K562 (cell line): ENCODE data around the gene TMEM150C. TPM values are rescaled to one million over a fixed set of nuclear protein-coding genes. Genes with fewer than 3 reads are reported as not detected.

Source experiments
- CBX3 ChIP-seq, 2 experiments: IDR thresholded peaks; 1 replicate in 1 of 2; 2 replicates in 1 of 2; pipeline ENCODE4 v1.6.1; 2012; ENCODE audit warnings: inconsistent platforms in 2 of 2, low read length in 2 of 2, borderline replicate concordance in 1 of 2, control low read depth in 1 of 2
- ESRRB ChIP-seq: fragments of 250-450 bp; sonication (Bioruptor Pico); IDR thresholded peaks from 2 replicates; pipeline ENCODE4 v1.5.0; 2020; ENCODE audit warnings: mild to moderate bottlenecking, moderate library complexity, borderline replicate concordance
- HSF4 ChIP-seq: fragments of 250-450 bp; sonication (Bioruptor Pico); IDR thresholded peaks from 2 replicates; pipeline ENCODE4 v2.1.2; 2022; ENCODE audit warnings: mild to moderate bottlenecking, moderate library complexity, borderline replicate concordance
- KDM1A ChIP-seq, 2 experiments: fragments of 450-650 bp; IDR thresholded peaks; 2 replicates each; pipeline ENCODE4 v1.6.1; 2016; ENCODE audit warnings: mild to moderate bottlenecking in 2 of 2
- SPI1 ChIP-seq: IDR thresholded peaks from 2 replicates; pipeline ENCODE4 v1.6.1; 2011; ENCODE audit warnings: low read depth, low read length, control low read depth, borderline replicate concordance
- TRIM28 ChIP-seq: fragments of 450-650 bp; IDR thresholded peaks from 2 replicates; pipeline ENCODE4 v1.6.1; 2017
- WHSC1 ChIP-seq: IDR thresholded peaks from one replicate; pipeline ENCODE4 v1.6.1; 2012; ENCODE audit warnings: low read length, control low read depth, inconsistent platforms
- polyA plus RNA-seq, 8 experiments: library from polyadenylated mRNA; depleted of rRNA in 4 of 8; stranded (reverse) in 5 of 8; unstranded in 3 of 8; fragments of >200 nt; fragmentation: Nextera tagmentation in 2 of 8; fragmentation: Illumina TruSeq in 1 of 8; extraction: Ambion mirVana in 2 of 8; extraction: Trizol in 1 of 8; gene quantifications; 2 replicates each; pipeline versions ENCODE4 v1.2.1 to v1.2.3, GENCODE V29; 2011 to 2014; ENCODE audit warnings: inconsistent platforms in 1 of 8, missing spikeins in 1 of 8
- total RNA-seq, 7 experiments: library from RNA; depleted of rRNA in 6 of 7; stranded (reverse); fragments of >200 nt in 6 of 7; fragmentation: Illumina TruSeq in 2 of 7; extraction: Trizol in 2 of 7; gene quantifications; 2 replicates each; pipeline versions ENCODE4 v1.2.1 to v1.2.3, GENCODE V29; 2011 to 2021; ENCODE audit warnings: low replicate concordance in 1 of 7
- TF ChIP-seq, protein P1 (sequence below): fragments of 150-350 bp; IDR thresholded peaks from 2 replicates; pipeline ENCODE4 v1.6.1; 2014; ENCODE audit warnings: low read depth, mild to moderate bottlenecking, low read length, borderline replicate concordance
- TF ChIP-seq, protein P2 (sequence below): fragments of 250-450 bp; sonication (Bioruptor Pico); IDR thresholded peaks from 2 replicates; pipeline ENCODE4 v1.5.0; 2020; ENCODE audit warnings: mild to moderate bottlenecking, borderline replicate concordance
- TF ChIP-seq, protein P3 (sequence below): fragments of 450-650 bp; IDR thresholded peaks from 2 replicates; pipeline ENCODE4 v1.6.1; 2016; ENCODE audit warnings: low read depth, mild to moderate bottlenecking, moderate library complexity

TMEM150C gene
- total and polyA plus RNA-seq, 9 of the 15 experiments (the other 6 are each of a cell fraction or from before 2014, with no cell fraction given), result 0.07 TPM; not detected in 8

DNA sequence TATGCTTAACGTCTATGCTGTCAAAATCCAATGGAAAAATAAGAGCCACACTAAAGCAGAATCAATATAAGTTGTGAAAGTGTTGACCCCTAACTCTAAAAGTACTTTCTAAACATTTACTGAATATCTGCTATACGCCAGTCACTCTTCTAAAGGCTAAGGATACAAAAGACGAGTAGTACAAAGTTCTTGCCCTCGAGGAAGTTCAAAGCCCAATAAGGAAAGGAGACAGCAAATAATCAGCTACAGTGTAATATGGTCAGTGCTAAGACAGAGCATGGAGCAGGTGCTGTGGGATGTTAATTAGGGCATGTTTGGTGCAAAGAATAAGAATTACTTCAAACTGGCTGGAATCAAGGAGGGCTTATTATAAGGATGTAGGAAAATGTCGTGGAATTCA lies 31.6 kb upstream of the TMEM150C start (continued):
- TF ChIP-seq, protein P1, sequence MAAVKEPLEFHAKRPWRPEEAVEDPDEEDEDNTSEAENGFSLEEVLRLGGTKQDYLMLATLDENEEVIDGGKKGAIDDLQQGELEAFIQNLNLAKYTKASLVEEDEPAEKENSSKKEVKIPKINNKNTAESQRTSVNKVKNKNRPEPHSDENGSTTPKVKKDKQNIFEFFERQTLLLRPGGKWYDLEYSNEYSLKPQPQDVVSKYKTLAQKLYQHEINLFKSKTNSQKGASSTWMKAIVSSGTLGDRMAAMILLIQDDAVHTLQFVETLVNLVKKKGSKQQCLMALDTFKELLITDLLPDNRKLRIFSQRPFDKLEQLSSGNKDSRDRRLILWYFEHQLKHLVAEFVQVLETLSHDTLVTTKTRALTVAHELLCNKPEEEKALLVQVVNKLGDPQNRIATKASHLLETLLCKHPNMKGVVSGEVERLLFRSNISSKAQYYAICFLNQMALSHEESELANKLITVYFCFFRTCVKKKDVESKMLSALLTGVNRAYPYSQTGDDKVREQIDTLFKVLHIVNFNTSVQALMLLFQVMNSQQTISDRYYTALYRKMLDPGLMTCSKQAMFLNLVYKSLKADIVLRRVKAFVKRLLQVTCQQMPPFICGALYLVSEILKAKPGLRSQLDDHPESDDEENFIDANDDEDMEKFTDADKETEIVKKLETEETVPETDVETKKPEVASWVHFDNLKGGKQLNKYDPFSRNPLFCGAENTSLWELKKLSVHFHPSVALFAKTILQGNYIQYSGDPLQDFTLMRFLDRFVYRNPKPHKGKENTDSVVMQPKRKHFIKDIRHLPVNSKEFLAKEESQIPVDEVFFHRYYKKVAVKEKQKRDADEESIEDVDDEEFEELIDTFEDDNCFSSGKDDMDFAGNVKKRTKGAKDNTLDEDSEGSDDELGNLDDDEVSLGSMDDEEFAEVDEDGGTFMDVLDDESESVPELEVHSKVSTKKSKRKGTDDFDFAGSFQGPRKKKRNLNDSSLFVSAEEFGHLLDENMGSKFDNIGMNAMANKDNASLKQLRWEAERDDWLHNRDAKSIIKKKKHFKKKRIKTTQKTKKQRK, result no peak
- TF ChIP-seq KDM1A (IDR thresholded peaks at IDR 0.05), result no peak
- TF ChIP-seq TRIM28, result no peak
- TF ChIP-seq SPI1, result no peak
- TF ChIP-seq, protein P2, sequence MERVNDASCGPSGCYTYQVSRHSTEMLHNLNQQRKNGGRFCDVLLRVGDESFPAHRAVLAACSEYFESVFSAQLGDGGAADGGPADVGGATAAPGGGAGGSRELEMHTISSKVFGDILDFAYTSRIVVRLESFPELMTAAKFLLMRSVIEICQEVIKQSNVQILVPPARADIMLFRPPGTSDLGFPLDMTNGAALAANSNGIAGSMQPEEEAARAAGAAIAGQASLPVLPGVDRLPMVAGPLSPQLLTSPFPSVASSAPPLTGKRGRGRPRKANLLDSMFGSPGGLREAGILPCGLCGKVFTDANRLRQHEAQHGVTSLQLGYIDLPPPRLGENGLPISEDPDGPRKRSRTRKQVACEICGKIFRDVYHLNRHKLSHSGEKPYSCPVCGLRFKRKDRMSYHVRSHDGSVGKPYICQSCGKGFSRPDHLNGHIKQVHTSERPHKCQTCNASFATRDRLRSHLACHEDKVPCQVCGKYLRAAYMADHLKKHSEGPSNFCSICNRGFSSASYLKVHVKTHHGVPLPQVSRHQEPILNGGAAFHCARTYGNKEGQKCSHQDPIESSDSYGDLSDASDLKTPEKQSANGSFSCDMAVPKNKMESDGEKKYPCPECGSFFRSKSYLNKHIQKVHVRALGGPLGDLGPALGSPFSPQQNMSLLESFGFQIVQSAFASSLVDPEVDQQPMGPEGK, result no peak
- TF ChIP-seq, protein P3, sequence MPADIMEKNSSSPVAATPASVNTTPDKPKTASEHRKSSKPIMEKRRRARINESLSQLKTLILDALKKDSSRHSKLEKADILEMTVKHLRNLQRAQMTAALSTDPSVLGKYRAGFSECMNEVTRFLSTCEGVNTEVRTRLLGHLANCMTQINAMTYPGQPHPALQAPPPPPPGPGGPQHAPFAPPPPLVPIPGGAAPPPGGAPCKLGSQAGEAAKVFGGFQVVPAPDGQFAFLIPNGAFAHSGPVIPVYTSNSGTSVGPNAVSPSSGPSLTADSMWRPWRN, result no peak
- no peak for TF ChIP-seq ESRRB (CRISPR knock-in tag)
- no peak for TF ChIP-seq WHSC1
- no peak for TF ChIP-seq CBX3 (IDR thresholded peaks at IDR 0.05; ENCODE audit: borderline replicate concordance in 1 of 2, low read length in 2 of 2)
- no peak for TF ChIP-seq HSF4 (CRISPR knock-in tag)
